ENCODE data around the gene CMTM8. TPM values are rescaled to one million over a fixed set of nuclear protein-coding genes. Genes with fewer than 3 reads are reported as not detected.

CMTM8 gene
- total and polyA plus RNA-seq, 12 donors: 2.1 to 8.4 (median 3.5) TPM

DNA sequence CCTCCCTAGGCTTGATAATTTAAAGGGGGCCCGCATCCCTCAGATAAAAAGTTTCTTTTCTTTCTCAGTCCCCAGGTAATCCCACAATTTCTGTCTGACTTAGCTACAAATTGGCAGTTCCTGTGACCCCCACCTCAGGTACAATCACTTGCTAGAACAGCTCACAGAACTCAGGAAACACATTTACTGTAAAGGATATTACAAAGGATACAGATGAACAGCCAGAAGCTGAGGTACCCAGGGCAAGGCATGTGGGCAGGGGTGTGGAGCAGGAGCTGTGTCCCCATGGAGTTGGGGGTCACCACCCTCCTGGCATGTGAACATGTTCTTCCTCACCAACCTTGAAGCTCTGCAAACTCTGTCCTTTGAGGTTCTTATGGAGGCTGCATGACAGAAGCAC is 73.8 kb downstream of the CMTM8 start:
- H3K9me3 ChIP-seq: no peaks in the 10 kb centered on the region
- WGBS, 2 donors: 81 to 82% methylated on average over 1 of the region's 1 CpG
- TF ChIP-seq, protein P1, sequence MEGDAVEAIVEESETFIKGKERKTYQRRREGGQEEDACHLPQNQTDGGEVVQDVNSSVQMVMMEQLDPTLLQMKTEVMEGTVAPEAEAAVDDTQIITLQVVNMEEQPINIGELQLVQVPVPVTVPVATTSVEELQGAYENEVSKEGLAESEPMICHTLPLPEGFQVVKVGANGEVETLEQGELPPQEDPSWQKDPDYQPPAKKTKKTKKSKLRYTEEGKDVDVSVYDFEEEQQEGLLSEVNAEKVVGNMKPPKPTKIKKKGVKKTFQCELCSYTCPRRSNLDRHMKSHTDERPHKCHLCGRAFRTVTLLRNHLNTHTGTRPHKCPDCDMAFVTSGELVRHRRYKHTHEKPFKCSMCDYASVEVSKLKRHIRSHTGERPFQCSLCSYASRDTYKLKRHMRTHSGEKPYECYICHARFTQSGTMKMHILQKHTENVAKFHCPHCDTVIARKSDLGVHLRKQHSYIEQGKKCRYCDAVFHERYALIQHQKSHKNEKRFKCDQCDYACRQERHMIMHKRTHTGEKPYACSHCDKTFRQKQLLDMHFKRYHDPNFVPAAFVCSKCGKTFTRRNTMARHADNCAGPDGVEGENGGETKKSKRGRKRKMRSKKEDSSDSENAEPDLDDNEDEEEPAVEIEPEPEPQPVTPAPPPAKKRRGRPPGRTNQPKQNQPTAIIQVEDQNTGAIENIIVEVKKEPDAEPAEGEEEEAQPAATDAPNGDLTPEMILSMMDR (IDR thresholded peaks at IDR 0.05): no peak
- peaks cover 0 to 42% (median 20%) of the 10 kb centered on the region in 9 donors for H3K4me1 ChIP-seq
- no peaks in the 10 kb centered on the region for H3K36me3 ChIP-seq
- H3K27me3 ChIP-seq: no peaks in the 10 kb centered on the region
- intact Hi-C loops (cut with DNase I): no loop called here
- DNase-seq (no peak), ATAC-seq (no peak)
- H3K27ac ChIP-seq: no peak overlapping the region
- H3K4me3 ChIP-seq: no peak overlapping the region

DNA sequence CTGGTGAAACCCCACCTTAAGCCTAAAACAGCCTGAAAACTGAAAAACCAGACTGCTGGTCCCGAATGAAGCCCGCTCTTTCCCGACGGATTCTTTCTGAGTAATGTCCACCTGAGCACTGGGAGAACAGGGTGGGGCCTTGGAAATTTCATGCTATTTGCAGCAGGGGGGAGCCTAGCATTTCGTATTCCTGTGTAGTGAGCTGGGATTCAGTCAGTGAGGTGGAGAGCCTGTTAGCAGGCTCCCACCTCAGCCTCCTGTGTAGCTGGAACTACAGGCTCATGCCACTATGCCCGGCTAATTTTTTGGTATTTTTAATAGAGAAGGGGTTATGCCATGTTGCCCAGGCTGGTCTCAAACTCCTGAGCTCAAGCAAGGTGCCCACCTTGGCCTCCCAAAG is 74.7 kb downstream of the CMTM8 start:
- 96 to 97% methylated on average over 6 of the region's 6 CpGs for WGBS, 2 donors
- DNase-seq (no peak), ATAC-seq (no peak)
- intact Hi-C loops (cut with DNase I): no loop called here
- no peaks in the 10 kb centered on the region for H3K36me3 ChIP-seq
- TF ChIP-seq, protein P1 (IDR thresholded peaks at IDR 0.05): no peak
- no peak overlapping the region for H3K27ac ChIP-seq
- no peaks in the 10 kb centered on the region for H3K27me3 ChIP-seq
- H3K4me1 ChIP-seq: peaks cover 0 to 42% (median 20%) of the 10 kb centered on the region in 9 donors
- H3K4me3 ChIP-seq: no peak overlapping the region
- no peaks in the 10 kb centered on the region for H3K9me3 ChIP-seq

DNA sequence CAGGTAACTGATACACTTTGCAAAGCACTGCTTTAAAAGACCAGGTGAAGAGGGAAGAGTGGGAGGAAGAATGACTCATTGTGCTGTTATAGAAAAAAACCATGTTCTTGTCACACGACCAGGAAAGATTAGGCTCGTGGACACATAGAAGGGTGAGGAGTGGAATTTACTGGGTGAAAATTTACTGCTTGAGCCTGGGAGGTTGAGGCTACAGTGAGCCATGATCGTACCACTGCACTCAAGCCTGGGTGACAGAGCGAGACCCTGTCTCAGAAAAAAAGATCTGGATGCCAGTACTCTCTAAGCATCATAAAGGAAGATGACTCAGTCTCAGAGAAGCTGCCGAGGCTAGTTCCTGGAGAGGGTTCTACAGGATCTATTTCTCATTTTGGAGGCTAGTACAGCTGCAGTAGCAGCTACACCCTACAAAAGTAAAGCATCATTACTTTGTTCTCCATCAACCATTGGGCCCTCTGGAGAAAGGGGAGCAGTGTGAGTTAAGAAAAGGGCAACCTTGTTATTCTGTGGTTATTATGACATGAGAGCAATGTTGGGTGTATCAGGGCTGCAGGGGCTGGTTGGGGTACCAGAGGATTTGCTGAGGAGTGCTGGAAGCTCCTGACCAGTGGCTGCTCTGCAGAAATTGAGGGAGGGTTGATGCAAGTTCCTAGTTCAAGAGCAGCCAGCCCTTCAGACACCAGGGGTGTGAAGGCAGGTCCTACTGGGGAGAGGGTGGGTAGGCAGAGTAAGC is 75.4 kb downstream of the CMTM8 start:
- H3K4me1 ChIP-seq: peaks cover 0 to 42% (median 20%) of the 10 kb centered on the region in 9 donors
- DNase-seq: no peak

DNA sequence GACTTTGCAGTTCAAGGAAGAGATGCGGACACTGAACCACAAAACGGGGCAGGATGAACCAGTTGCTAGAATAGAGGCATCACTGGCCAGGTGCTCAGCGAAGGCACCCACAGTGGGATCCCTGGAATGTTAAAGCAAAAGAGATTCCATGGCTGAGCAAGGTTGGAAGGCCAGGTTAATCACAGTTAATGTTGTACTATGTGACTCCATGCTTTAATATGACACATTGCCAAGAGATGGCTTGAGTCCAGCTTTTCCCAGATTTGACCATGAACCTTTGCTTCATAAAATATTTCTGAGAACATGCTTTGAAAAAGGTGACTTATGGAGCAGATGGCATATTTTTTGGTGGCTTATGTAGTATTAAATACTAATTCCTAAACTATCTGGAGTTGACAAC is 77.0 kb downstream of the CMTM8 start:
- WGBS, 2 donors: 97 to 99% methylated on average over 3 of the region's 3 CpGs
- TF ChIP-seq, protein P1 (IDR thresholded peaks at IDR 0.05): no peak
- intact Hi-C loops (cut with DNase I): no loop called here
- DNase-seq (no peak), ATAC-seq (no peak)
- H3K27ac ChIP-seq: no peak overlapping the region
- no peak overlapping the region for H3K4me3 ChIP-seq
- no peaks in the 10 kb centered on the region for H3K9me3 ChIP-seq
- no peaks in the 10 kb centered on the region for H3K27me3 ChIP-seq
- peaks cover 0 to 32% (median 16%) of the 10 kb centered on the region in 9 donors for H3K4me1 ChIP-seq
- H3K36me3 ChIP-seq: no peaks in the 10 kb centered on the region

More for the DNA sequence above, 75.4 kb downstream of the CMTM8 start:
- no peak overlapping the region for H3K27ac ChIP-seq
- intact Hi-C loops (cut with DNase I): no loop called here
- TF ChIP-seq, protein P1 (IDR thresholded peaks at IDR 0.05): no peak
- no peaks in the 10 kb centered on the region for H3K9me3 ChIP-seq
- ATAC-seq: peak in 5 of 8 donors; percentile 17 to 55 (median 33)
- H3K36me3 ChIP-seq: no peaks in the 10 kb centered on the region
- H3K4me3 ChIP-seq: no peak overlapping the region
- WGBS, 2 donors: 42 to 52% methylated on average over 5 of the region's 5 CpGs
- no peaks in the 10 kb centered on the region for H3K27me3 ChIP-seq

All from heart right ventricle (tissue), 16 donors.